GM18505 (cell line): ENCODE data around the gene DRAP1.
A peak's percentile ranks its signal among the peaks of the same experiment; 100 is the strongest.
"Not testable (repeated sequence)": the region's sequence is repeated elsewhere in the genome, so short reads cannot be mapped to it uniquely, and the experiment has no call there.

Experiments used
- ATAC-seq: cut with Tn5 transposase; IDR thresholded peaks from one replicate; pipeline ENCODE4 v1.9.1; 2021; ENCODE audit not compliant: unreplicated experiment
- POLR2A ChIP-seq: IDR thresholded peaks from 4 replicates; pipeline ENCODE4 v1.6.1; 2011; ENCODE audit warnings: borderline replicate concordance; ENCODE audit not compliant: insufficient read depth, insufficient read length; ENCODE audit errors: extremely low read depth

Gene DRAP1

GRCh38 chr11:65944767-65945166 lies 25.5 kb downstream of the DRAP1 start:
- no peak for TF ChIP-seq POLR2A
- no peak for ATAC-seq

GRCh38 chr11:65945430-65945911 lies 26.2 kb downstream of the DRAP1 start, which contains the start of gene TSGA10IP:
Gene TSGA10IP (plus strand): TSS chr11:65945480. CDS start chr11:65945676, 196 bp downstream.
- TF ChIP-seq POLR2A, result no peak
- no peak for ATAC-seq

GRCh38 chr11:65945941-65946558 lies 26.8 kb downstream of the DRAP1 start:
- no peak for ATAC-seq
- TF ChIP-seq POLR2A, result no peak

GRCh38 chr11:65946655-65947054 lies 27.4 kb downstream of the DRAP1 start:
- no peak for TF ChIP-seq POLR2A
- no peak for ATAC-seq

GRCh38 chr11:65947133-65947532 lies 27.9 kb downstream of the DRAP1 start:
- TF ChIP-seq POLR2A, result no peak
- ATAC-seq, result no peak

GRCh38 chr11:65947603-65948125 lies 28.4 kb downstream of the DRAP1 start:
- no peak for ATAC-seq
- no peak for TF ChIP-seq POLR2A

- ATAC-seq, result not testable (repeated sequence)
Observed at GRCh38 chr11:65950711-65951110, 31.5 kb downstream of the DRAP1 start.

- not testable (repeated sequence) for ATAC-seq
Observed at GRCh38 chr11:65951641-65952040, 32.4 kb downstream of the DRAP1 start.

- TF ChIP-seq POLR2A, result no peak
- no peak for ATAC-seq
Observed at GRCh38 chr11:65952052-65952521, 32.9 kb downstream of the DRAP1 start.

- no peak for TF ChIP-seq POLR2A
- no peak for ATAC-seq
Observed at GRCh38 chr11:65953471-65953870, 34.2 kb downstream of the DRAP1 start.

- ATAC-seq, result no peak
- no peak for TF ChIP-seq POLR2A
Observed at GRCh38 chr11:65954771-65955170, 35.5 kb downstream of the DRAP1 start.

- TF ChIP-seq POLR2A, result no peak
- no peak for ATAC-seq
Observed at GRCh38 chr11:65958291-65958690, 39.1 kb downstream of the DRAP1 start.

GRCh38 chr11:65958774-65959420 lies 39.7 kb downstream of the DRAP1 start:
- ATAC-seq, result no peak
- no peak for TF ChIP-seq POLR2A

GRCh38 chr11:65960824-65961266 lies 41.6 kb downstream of the DRAP1 start:
- ATAC-seq, result no peak
- no peak for TF ChIP-seq POLR2A

- TF ChIP-seq POLR2A, result peak; percentile 91
- peak; percentile 77 for ATAC-seq
Observed at GRCh38 chr11:65961267-65962140, 42.3 kb downstream of the DRAP1 start, which contains the start of gene SART1. Gene SART1 (plus strand): TSS chr11:65961734. CDS start chr11:65961781, 47 bp downstream.
